Cardiac fibroblast (primary cell): ENCODE results near the gene C4BPB.

ENCODE experiments used
- DNase-seq, 2 donors: peaks; one replicate each; pipeline versions ENCODE4 v3.0.0 to v3.0.0-alpha.2; 2010; ENCODE audit warnings: low read depth in 2 of 2
- H3K4me3 ChIP-seq, 2 donors: replicated peaks in 1 of 2; 1 replicate in 1 of 2; 2 replicates in 1 of 2; pipeline ENCODE4 v1.5.1; 2011; ENCODE audit warnings: low read depth in 2 of 2, low read length in 2 of 2, mild to moderate bottlenecking in 2 of 2, moderate library complexity in 1 of 2
- TF ChIP-seq, protein P1 (sequence below): IDR thresholded peaks from one replicate; pipeline ENCODE4 v1.5.1; 2011; ENCODE audit warnings: low read depth, mild to moderate bottlenecking, low read length, inconsistent platforms

C4BPB gene

DNA sequence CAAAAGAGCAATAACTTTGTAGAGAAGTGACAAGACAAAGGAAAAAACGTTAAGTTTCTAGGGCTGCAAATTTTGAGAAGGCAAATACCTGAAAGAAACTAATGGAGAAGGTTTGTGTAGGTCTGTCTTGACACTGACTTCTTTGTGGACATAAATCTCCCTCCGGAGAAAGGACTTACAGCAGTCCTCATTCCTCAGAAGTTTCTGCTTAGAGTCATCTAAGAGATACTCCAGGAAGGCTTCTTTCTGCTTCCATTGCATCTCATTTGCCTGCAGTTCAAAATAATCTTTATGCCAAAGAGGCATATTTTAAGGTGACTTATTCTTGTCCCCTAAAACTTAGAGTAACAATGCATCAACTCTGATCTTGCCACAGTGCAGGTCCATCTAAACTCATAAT lies 4.4 kb upstream of the C4BPB start:
- H3K4me3 ChIP-seq: no peak overlapping the region
- no peak for DNase-seq
- TF ChIP-seq, protein P1, sequence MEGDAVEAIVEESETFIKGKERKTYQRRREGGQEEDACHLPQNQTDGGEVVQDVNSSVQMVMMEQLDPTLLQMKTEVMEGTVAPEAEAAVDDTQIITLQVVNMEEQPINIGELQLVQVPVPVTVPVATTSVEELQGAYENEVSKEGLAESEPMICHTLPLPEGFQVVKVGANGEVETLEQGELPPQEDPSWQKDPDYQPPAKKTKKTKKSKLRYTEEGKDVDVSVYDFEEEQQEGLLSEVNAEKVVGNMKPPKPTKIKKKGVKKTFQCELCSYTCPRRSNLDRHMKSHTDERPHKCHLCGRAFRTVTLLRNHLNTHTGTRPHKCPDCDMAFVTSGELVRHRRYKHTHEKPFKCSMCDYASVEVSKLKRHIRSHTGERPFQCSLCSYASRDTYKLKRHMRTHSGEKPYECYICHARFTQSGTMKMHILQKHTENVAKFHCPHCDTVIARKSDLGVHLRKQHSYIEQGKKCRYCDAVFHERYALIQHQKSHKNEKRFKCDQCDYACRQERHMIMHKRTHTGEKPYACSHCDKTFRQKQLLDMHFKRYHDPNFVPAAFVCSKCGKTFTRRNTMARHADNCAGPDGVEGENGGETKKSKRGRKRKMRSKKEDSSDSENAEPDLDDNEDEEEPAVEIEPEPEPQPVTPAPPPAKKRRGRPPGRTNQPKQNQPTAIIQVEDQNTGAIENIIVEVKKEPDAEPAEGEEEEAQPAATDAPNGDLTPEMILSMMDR: no peak

GRCh38 chr1:207084701-207085180 lies 3.9 kb upstream of the C4BPB start:
- TF ChIP-seq, protein P1: peak; percentile 64
- H3K4me3 ChIP-seq: no peak overlapping the region
- peak; percentile 71 for DNase-seq

DNA sequence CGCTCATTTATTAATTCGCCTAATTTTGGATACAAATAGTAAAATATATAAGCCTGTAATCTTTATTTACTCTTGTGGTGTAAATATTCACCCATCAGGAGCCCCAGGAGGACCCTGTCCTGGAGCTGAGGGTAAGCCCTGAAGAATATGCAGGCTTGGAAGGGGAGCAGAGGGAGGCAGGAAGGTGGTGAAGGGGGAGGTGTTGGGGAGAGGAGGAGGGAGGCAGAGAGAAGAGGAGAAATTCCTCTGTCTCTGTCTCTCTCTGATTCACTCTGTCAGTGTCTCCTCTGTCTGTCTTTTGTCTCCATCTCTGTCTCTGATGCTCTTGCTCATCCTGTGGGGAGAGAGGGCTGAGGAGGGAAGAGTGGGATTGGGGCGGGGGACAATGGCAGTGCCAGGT lies 2.8 kb upstream of the C4BPB start:
- TF ChIP-seq, protein P1: no peak
- no peak overlapping the region for H3K4me3 ChIP-seq
- DNase-seq: no peak

GRCh38 chr1:207088161-207088560 lies 499 bp upstream of the C4BPB start:
- H3K4me3 ChIP-seq: no peak overlapping the region
- peak in 1 of 2 donors; percentile 2 for DNase-seq
- TF ChIP-seq, protein P1: no peak

DNA sequence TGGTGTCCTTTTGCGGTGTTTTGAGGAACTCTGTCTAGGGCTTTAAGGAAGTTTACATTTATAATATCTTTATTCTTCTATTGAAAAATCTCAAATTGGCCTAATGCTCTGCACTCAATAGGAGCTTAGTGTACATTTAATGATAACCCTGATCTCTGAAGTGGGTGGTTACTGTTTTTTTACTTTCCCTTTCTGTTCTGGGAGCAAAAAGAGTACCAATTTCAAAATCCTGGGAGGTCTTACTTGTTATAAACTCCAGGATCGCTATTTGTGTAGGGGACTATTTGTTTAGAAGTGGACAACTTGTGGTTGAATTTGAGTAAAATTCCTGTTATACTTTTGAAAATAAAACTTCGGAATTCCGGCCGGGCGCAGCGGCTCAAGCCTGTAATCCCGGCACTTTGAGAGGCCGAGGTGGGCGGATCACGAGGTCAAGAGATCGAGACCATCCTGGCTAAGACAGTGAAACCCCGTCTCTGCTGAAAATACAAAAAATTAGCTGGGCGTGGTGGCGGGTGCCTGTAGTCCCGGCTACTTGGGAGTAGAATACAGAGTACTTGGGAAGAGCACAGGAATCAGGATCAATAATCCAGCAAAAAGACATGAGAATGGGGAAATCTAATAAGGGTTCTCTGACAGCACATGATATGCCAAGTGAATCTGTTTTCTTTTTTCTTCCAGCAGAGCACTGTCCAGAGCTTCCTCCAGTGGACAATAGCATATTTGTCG lies 1.1 kb downstream of the C4BPB start:
- TF ChIP-seq, protein P1: no peak
- H3K4me3 ChIP-seq: no peak overlapping the region

DNA sequence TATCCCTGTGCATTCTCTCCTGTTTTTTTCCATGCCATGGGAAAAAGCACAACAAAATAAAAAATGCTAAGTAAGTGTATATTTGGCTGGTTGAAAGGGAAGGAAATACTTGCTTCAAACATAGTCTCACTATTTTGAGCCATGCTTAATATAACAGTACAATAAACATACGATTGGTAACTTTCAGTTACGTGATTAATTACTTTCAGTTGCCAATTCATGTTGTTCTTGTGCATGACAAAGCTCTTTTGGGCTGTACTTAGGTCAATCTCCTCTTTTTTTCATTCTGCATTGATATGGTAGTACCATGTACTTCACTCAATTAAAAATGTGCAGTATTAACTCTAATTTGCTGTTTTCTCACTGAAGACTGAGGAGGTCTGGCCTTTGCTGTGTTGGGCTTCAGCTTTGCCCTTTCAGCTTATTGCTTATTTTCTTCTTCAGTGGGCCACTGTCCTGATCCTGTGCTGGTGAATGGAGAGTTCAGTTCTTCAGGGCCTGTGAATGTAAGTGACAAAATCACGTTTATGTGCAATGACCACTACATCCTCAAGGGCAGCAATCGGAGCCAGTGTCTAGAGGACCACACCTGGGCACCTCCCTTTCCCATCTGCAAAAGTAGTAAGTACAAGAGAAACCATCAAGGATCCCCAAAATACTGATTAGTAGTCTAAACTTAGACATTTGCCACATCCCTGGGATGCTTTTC lies 2.7 kb downstream of the C4BPB start:
- H3K4me3 ChIP-seq: no peak overlapping the region
- DNase-seq: no peak

More for the DNA sequence above, 1.1 kb downstream of the C4BPB start:
- no peak for DNase-seq

More for the DNA sequence above, 2.7 kb downstream of the C4BPB start:
- TF ChIP-seq, protein P1: no peak
